HG03342 (cell line): ENCODE results near the gene NPEPL1.
"Not testable (repeated sequence)": the region's sequence is repeated elsewhere in the genome, so short reads cannot be mapped to it uniquely, and the experiment has no call there.

Source experiments
- ATAC-seq: cut with Tn5 transposase; IDR thresholded peaks from one replicate; pipeline ENCODE4 v1.9.1; 2021; ENCODE audit warnings: mild to moderate bottlenecking, moderate library complexity; ENCODE audit not compliant: unreplicated experiment

The NPEPL1 gene

GRCh38 chr20:58755062-58755697 lies 62.6 kb downstream of the NPEPL1 start:
- ATAC-seq: no peak

- ATAC-seq: no peak
Observed at GRCh38 chr20:58755766-58756449, 63.3 kb downstream of the NPEPL1 start.

- ATAC-seq: no peak
Observed at GRCh38 chr20:58756450-58756775, 63.8 kb downstream of the NPEPL1 start.

GRCh38 chr20:58757647-58758046 lies 65.0 kb downstream of the NPEPL1 start:
- ATAC-seq: not testable (repeated sequence)

GRCh38 chr20:58759947-58760346 lies 67.3 kb downstream of the NPEPL1 start:
- no peak for ATAC-seq

- ATAC-seq: no peak
Observed at GRCh38 chr20:58760856-58761255, 68.3 kb downstream of the NPEPL1 start.

- ATAC-seq: no peak
Observed at GRCh38 chr20:58762120-58762519, 69.5 kb downstream of the NPEPL1 start.

GRCh38 chr20:58763076-58763475 lies 70.5 kb downstream of the NPEPL1 start:
- ATAC-seq: no peak
